Smooth muscle cell (in vitro differentiated cells): ENCODE measurements around the gene NRSN2. TPM values are rescaled to one million over a fixed set of nuclear protein-coding genes. Genes with fewer than 3 reads are reported as not detected.

Experiments used
- DNase-seq: peaks from one replicate; lab custom pipeline; 2025; ENCODE audit not compliant: unreplicated experiment; lab: John Stamatoyannopoulos, UW
- H2AFZ ChIP-seq: fragments of 200-600 bp; sonication (generic); 2 replicates; pipeline ENCODE4 v1.6.0; 2016; ENCODE audit warnings: antibody characterized with exemption, low read depth, mild to moderate bottlenecking
- H3F3A ChIP-seq: fragments of 200-600 bp; sonication (generic); 2 replicates; pipeline ENCODE4 v1.6.0; 2017; ENCODE audit warnings: antibody characterized with exemption, low read depth
- H3K27ac ChIP-seq: fragments of 200-600 bp; sonication (generic); 2 replicates; pipeline ENCODE4 v1.5.1; 2016; ENCODE audit warnings: low read depth, mild to moderate bottlenecking
- H3K27me3 ChIP-seq: fragments of 200-600 bp; sonication (generic); 2 replicates; pipeline ENCODE4 v1.6.1; 2016; ENCODE audit warnings: low read depth, mild to moderate bottlenecking
- H3K36me3 ChIP-seq: fragments of 200-600 bp; sonication (generic); 2 replicates; pipeline ENCODE4 v1.5.1; 2016; ENCODE audit warnings: low read depth
- H3K4me1 ChIP-seq: fragments of 200-600 bp; sonication (generic); 2 replicates; pipeline ENCODE4 v1.5.1; 2016; ENCODE audit warnings: low read depth
- H3K4me2 ChIP-seq: fragments of 200-600 bp; sonication (generic); 2 replicates; pipeline ENCODE4 v1.6.0; 2016; ENCODE audit warnings: mild to moderate bottlenecking
- H3K4me3 ChIP-seq: fragments of 200-600 bp; sonication (generic); 2 replicates; pipeline ENCODE4 v1.5.1; 2016; ENCODE audit warnings: mild to moderate bottlenecking
- H3K79me2 ChIP-seq: fragments of 200-600 bp; sonication (generic); 2 replicates; pipeline ENCODE4 v1.6.0; 2016; ENCODE audit warnings: low read depth, mild to moderate bottlenecking
- H3K9ac ChIP-seq: fragments of 200-600 bp; sonication (generic); 2 replicates; pipeline ENCODE4 v1.6.0; 2016; ENCODE audit warnings: low read depth
- H3K9me3 ChIP-seq: fragments of 200-600 bp; sonication (generic); replicated peaks from 2 replicates; pipeline ENCODE4 v1.5.1; 2016; ENCODE audit warnings: low read depth
- H4K20me1 ChIP-seq: fragments of 200-600 bp; sonication (generic); 2 replicates; pipeline ENCODE4 v1.6.0; 2016; ENCODE audit warnings: low read depth
- WGBS: methylation state at CpG from one replicate; pipeline ENCODE4 v1.1.7; 2016; ENCODE audit warnings: low lambda C conversion rate; 5-methylcytosine and 5-hydroxymethylcytosine counted together
- polyA plus RNA-seq: library from polyadenylated mRNA; unstranded; fragments of >200 nt; fragmentation: Nextera tagmentation; extraction: Ambion mirVana; gene quantifications from 2 replicates; pipeline ENCODE4 v1.2.1, GENCODE V29; 2016
- total RNA-seq: library from RNA; depleted of rRNA; stranded (reverse); fragments of >200 nt; gene quantifications from 2 replicates; pipeline ENCODE4 v1.2.3, GENCODE V29; 2014
- TF ChIP-seq, protein P1 (sequence below): fragments of 200-600 bp; sonication (generic); IDR thresholded peaks from 2 replicates; pipeline ENCODE4 v1.5.1; 2017; ENCODE audit warnings: borderline replicate concordance, mild to moderate bottlenecking, antibody characterized with exemption; ENCODE audit not compliant: insufficient read depth, poor library complexity, severe bottlenecking

The NRSN2 gene
- total and polyA plus RNA-seq, 2 experiments from 2014 or later = 50.1 to 107 TPM

DNA sequence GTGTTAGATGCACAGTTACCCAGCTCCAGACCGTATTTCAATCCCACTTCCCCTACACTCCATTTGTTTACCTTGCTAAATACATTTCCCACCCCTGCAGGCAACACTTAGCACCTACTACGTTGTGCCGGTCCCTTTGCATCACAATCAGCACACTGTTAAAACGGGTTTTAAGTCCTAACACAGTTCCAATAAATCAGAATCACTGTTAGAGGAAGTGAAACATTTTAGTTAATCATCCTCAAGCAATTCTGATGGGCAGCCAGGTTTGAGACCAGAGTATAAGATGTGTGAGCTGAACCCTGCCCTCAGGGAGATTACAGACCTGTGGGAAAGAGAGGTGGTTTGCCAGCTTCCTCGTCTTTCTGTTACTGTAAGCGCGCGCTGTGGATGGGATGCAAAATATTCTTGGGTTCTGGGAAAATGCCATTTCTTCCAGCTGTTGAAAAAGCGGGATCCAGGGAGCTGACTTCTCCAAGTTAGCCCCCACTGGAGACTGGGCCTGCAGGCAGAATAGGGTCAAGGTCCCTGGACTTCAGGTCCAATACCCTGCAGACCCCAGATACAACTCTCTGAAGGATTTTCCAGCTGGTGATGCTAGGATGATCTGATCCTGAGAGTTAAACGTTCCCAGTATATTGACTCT is 46.4 kb upstream of the NRSN2 start:
- H3K9me3 ChIP-seq = no peaks in the 10 kb centered on the region
- 21% methylated on average over 10 of the region's 10 CpGs for WGBS
- TF ChIP-seq, protein P1, sequence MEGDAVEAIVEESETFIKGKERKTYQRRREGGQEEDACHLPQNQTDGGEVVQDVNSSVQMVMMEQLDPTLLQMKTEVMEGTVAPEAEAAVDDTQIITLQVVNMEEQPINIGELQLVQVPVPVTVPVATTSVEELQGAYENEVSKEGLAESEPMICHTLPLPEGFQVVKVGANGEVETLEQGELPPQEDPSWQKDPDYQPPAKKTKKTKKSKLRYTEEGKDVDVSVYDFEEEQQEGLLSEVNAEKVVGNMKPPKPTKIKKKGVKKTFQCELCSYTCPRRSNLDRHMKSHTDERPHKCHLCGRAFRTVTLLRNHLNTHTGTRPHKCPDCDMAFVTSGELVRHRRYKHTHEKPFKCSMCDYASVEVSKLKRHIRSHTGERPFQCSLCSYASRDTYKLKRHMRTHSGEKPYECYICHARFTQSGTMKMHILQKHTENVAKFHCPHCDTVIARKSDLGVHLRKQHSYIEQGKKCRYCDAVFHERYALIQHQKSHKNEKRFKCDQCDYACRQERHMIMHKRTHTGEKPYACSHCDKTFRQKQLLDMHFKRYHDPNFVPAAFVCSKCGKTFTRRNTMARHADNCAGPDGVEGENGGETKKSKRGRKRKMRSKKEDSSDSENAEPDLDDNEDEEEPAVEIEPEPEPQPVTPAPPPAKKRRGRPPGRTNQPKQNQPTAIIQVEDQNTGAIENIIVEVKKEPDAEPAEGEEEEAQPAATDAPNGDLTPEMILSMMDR = no peak
- no peak overlapping the region for H3K9ac ChIP-seq
- peaks cover 39% of the 10 kb centered on the region for H3K4me1 ChIP-seq
- peak overlapping the region; percentile 94 for H3K4me2 ChIP-seq
- no peak for DNase-seq
- no peaks in the 10 kb centered on the region for H3K36me3 ChIP-seq
- no peaks in the 10 kb centered on the region for H3K27me3 ChIP-seq
- peak overlapping the region; percentile 89 for H3K4me3 ChIP-seq
- H2AFZ ChIP-seq = no peak overlapping the region
- H3K79me2 ChIP-seq = peaks cover 42% of the 10 kb centered on the region
- peak overlapping the region; percentile 93 for H3K27ac ChIP-seq
- peaks cover 24% of the 10 kb centered on the region for H3F3A ChIP-seq
- peaks cover 38% of the 10 kb centered on the region for H4K20me1 ChIP-seq

DNA sequence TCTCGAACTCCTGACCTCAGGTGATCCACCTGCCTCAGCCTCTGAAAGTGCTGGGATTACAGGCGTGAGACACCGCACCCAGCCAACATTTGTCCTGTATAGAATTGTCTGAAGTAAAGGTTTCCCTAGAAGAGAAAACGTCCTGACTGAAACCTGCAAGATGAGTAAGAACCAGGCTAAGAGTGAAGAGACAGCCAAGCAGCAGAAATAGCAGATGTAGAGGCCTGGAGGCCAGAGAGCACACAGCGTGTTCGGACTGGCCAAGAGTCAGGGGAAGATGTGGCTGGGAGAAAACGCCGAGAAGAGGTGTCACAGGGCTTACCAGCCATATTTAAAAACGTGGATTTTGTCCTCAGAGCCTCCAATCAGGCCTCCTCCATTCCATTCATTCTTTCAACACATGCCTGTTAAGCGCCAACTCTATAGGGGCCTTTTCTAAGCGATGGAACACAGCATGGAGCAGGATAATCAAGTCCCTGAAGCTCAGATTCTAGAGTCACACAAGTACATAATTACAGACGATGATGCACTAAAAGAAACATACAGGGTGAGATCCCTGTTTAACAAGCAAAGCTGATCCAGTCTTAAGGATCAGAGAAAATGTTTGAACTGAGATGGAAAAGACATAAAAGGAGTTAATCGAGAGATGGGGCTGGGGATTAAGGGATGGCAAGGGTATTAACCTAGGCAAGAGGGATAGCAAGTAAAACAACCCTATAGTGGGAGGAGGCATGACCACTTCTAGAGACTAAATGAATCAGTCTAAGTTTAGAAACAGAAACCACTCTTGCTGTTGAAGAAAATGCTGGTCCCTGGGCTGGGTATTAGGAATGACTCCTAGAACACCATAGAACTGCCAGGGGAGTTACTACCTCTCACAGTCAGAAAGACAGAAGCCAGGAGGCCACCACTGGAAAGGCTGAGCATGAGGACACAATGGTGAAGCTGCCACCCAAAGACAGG is 44.7 kb upstream of the NRSN2 start:
- DNase-seq = no peak
- no peaks in the 10 kb centered on the region for H3K27me3 ChIP-seq
- no peak overlapping the region for H3K4me3 ChIP-seq
- no peaks in the 10 kb centered on the region for H3K36me3 ChIP-seq
- no peak overlapping the region for H3K9ac ChIP-seq
- H3K4me2 ChIP-seq = peak overlapping the region; percentile 94
- H2AFZ ChIP-seq = no peak overlapping the region
- peaks cover 36% of the 10 kb centered on the region for H3K79me2 ChIP-seq
- H3F3A ChIP-seq = peaks cover 20% of the 10 kb centered on the region
- peak overlapping the region; percentile 93 for H3K27ac ChIP-seq
- H3K4me1 ChIP-seq = peaks cover 34% of the 10 kb centered on the region
- H4K20me1 ChIP-seq = peaks cover 38% of the 10 kb centered on the region
- TF ChIP-seq, protein P1 = no peak
- H3K9me3 ChIP-seq = no peaks in the 10 kb centered on the region
- 35% methylated on average over 13 of the region's 13 CpGs for whole genome bisulfite sequencing

DNA sequence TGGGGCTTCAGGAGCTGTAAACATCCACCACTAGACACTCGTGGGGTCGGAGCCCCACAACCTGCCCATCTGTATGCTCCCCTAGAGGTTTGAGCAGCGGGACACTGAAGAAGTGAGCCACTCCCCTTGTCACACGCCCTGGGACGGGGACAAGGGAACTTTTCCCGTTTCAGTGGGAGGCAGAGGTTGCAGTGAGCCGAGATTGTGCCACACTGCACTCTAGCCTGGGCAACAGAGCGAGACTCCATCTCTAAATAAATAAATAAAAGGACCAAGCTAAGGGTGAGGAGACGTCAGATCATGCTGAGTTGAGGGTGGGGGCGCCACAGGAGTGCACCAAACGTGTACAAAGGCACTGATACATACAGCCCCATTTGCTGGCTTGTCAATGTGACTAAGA is 41.2 kb upstream of the NRSN2 start:
- Histone ChIP-seq H4K20me1 (peaks cover 11% of the 10 kb centered on the region), H2AFZ (no peak overlapping the region), H3K4me1 (peaks cover 34% of the 10 kb centered on the region), H3K4me3 (no peak overlapping the region), H3K27me3 (no peaks in the 10 kb centered on the region), H3K9me3 (no peaks in the 10 kb centered on the region), H3K79me2 (peaks cover 4% of the 10 kb centered on the region), H3K9ac (no peak overlapping the region), H3K27ac (no peak overlapping the region), H3K4me2 (no peak overlapping the region), H3F3A (peaks cover 20% of the 10 kb centered on the region), H3K36me3 (no peaks in the 10 kb centered on the region)
- TF ChIP-seq, protein P1 = no peak
- whole genome bisulfite sequencing = 81% methylated on average over 11 of the region's 11 CpGs
- no peak for DNase-seq
